Neutrophil (primary cell): ENCODE data around the gene B9D1.

Source experiments
- H3K27ac ChIP-seq: fragments of 200-600 bp; sonication (generic); 2 replicates; pipeline ENCODE4 v1.5.1; 2016; ENCODE audit warnings: mild to moderate bottlenecking, moderate library complexity
- H3K27me3 ChIP-seq: fragments of 200-600 bp; sonication (generic); 2 replicates; pipeline ENCODE4 v1.6.0; 2016; ENCODE audit warnings: mild to moderate bottlenecking
- H3K36me3 ChIP-seq: fragments of 200-600 bp; sonication (generic); 2 replicates; pipeline ENCODE4 v1.5.1; 2017
- H3K4me1 ChIP-seq, 2 experiments: fragments of 200-600 bp in 1 of 2; sonication (generic) in 1 of 2; 1 replicate in 1 of 2; 2 replicates in 1 of 2; pipeline versions ENCODE4 v1.5.1 to v1.6.1; 2013 to 2016; ENCODE audit warnings: low read depth in 1 of 2, low read length in 1 of 2, mild to moderate bottlenecking in 1 of 2, moderate library complexity in 1 of 2; ENCODE audit not compliant: control insufficient read depth in 1 of 2, insufficient read depth in 1 of 2
- H3K4me3 ChIP-seq, 2 experiments: fragments of 200-600 bp in 1 of 2; sonication (generic) in 1 of 2; 1 replicate in 1 of 2; 2 replicates in 1 of 2; pipeline ENCODE4 v1.5.1; 2013 to 2016; ENCODE audit warnings: low read depth in 1 of 2, low read length in 1 of 2, mild to moderate bottlenecking in 1 of 2, moderate library complexity in 1 of 2
- H3K9me3 ChIP-seq: fragments of 200-600 bp; sonication (generic); 2 replicates; pipeline ENCODE4 v1.5.1; 2016
- TF ChIP-seq, protein P1 (sequence below): fragments of 200-600 bp; sonication (generic); IDR thresholded peaks from 2 replicates; pipeline ENCODE4 v1.5.1; 2016; ENCODE audit warnings: antibody characterized with exemption

Gene B9D1

DNA sequence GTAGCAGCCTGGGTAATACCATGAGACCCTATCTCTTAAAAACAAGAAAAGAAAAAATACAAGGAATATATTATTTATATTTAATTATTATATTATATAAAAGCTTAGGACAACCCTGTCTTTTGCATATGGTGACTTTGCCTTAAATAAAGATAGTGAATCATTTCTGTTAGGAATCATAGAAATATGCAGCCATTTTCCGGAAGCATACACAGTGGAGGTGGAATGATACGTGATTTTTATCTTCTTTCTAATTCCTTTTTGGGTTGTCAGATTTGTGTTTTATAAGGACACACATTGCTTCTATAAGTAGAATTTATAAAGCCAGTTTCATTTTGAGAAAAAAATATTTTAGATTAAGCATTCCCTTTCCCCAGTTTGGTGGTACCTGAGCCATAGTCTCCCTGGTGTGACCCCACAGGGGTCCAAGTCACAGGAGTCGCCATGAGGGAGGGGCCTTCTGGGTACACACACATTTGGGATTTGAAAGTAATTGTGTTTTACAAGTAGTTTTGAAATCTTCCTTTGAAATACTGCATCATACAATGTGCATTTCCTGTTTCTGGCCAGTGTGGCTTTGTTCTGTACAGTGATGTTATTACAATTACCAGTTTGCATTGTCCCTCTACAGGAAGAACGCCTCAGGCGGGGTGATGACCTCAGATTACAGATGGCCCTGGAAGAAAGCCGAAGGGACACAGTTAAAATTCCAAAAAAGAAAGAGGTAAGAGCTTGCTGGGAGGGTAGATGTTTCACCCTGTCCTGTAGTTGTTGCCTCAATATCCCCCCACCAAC is 50.9 kb downstream of the B9D1 start:
- H3K36me3 ChIP-seq = no peaks in the 10 kb centered on the region
- H3K27me3 ChIP-seq = no peaks in the 10 kb centered on the region
- H3K27ac ChIP-seq = peak overlapping the region; percentile 72

DNA sequence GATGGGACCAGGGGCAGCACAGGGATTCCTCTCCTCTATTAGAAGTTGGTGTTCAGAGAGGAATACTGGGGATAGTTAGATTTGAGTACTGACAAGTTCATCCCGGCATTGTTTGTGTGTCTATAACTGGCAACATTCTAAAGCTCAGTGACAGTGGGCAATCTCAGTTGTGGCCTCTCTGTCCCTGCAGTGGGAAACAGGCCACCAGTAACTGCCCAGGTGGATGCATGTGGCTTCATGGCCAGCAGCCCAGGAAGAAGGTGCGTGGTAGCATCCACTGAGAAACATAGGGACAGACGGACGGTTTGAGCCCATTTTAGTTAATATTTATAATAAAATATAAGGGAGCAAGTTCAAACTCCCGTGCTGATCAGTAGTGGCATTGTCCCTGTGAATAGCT is 51.5 kb downstream of the B9D1 start:
- TF ChIP-seq, protein P1, sequence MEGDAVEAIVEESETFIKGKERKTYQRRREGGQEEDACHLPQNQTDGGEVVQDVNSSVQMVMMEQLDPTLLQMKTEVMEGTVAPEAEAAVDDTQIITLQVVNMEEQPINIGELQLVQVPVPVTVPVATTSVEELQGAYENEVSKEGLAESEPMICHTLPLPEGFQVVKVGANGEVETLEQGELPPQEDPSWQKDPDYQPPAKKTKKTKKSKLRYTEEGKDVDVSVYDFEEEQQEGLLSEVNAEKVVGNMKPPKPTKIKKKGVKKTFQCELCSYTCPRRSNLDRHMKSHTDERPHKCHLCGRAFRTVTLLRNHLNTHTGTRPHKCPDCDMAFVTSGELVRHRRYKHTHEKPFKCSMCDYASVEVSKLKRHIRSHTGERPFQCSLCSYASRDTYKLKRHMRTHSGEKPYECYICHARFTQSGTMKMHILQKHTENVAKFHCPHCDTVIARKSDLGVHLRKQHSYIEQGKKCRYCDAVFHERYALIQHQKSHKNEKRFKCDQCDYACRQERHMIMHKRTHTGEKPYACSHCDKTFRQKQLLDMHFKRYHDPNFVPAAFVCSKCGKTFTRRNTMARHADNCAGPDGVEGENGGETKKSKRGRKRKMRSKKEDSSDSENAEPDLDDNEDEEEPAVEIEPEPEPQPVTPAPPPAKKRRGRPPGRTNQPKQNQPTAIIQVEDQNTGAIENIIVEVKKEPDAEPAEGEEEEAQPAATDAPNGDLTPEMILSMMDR = no peak
- Histone ChIP-seq H3K4me1 (peaks cover 37 to 48% of the 10 kb centered on the region in 2 experiments), H3K27me3 (no peaks in the 10 kb centered on the region), H3K36me3 (no peaks in the 10 kb centered on the region), H3K27ac (no peak overlapping the region), H3K9me3 (no peaks in the 10 kb centered on the region), H3K4me3 (no peak overlapping the region)

More for the DNA sequence above, 50.9 kb downstream of the B9D1 start:
- TF ChIP-seq, protein P1 = peak; percentile 20
- no peaks in the 10 kb centered on the region for H3K9me3 ChIP-seq
- H3K4me3 ChIP-seq = peak overlapping the region; percentile 10 to 18
- peaks cover 31 to 42% of the 10 kb centered on the region in 2 experiments for H3K4me1 ChIP-seq

DNA sequence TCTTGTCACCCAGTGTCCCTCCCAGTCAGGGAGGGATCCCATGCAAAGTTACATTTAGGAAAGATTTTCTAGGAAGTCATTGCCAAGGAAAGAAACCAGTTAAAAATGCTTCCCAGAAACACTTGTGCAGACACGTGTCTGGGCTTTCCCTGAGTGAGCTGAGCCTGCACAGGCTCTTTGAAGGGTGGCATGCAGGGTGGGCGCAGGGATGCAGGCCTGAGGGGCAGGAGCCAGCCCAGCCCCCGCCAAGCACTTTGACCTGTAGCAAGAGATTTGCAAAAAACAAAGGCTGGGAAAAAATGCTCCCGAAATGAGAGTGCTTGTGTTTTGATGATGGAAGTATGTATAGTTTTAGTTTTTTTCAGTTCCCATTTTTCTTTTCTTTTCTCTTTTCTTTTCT is 52.4 kb downstream of the B9D1 start:
- H3K36me3 ChIP-seq = no peaks in the 10 kb centered on the region
- peaks cover 46 to 56% of the 10 kb centered on the region in 2 experiments for H3K4me1 ChIP-seq
- no peaks in the 10 kb centered on the region for H3K9me3 ChIP-seq
- H3K4me3 ChIP-seq = no peak overlapping the region
- TF ChIP-seq, protein P1 = no peak
- H3K27me3 ChIP-seq = no peaks in the 10 kb centered on the region
- H3K27ac ChIP-seq = no peak overlapping the region

DNA sequence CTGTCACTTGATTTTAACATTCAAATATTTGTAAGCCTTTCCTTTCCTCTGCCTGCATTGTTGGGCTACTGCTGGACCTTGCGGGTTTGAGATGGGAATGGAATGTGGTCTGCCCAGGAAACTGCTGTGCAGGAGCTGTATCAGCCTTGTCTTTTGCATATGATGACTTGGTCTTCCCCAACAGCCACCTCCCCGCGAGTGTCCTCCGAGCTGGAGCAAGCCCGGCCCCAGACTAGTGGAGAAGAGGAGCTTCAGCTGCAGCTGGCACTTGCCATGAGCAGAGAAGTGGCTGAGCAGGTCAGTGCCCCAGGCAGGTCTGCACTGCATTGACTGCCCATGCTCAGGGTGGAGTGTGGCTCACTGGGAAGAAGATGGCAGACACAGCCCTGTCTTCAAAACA is 52.8 kb downstream of the B9D1 start:
- Histone ChIP-seq H3K36me3 (no peaks in the 10 kb centered on the region), H3K9me3 (no peaks in the 10 kb centered on the region), H3K4me3 (no peak overlapping the region), H3K27ac (no peak overlapping the region), H3K4me1 (peaks cover 50 to 61% of the 10 kb centered on the region in 2 experiments), H3K27me3 (no peaks in the 10 kb centered on the region)
- TF ChIP-seq, protein P1 = no peak

DNA sequence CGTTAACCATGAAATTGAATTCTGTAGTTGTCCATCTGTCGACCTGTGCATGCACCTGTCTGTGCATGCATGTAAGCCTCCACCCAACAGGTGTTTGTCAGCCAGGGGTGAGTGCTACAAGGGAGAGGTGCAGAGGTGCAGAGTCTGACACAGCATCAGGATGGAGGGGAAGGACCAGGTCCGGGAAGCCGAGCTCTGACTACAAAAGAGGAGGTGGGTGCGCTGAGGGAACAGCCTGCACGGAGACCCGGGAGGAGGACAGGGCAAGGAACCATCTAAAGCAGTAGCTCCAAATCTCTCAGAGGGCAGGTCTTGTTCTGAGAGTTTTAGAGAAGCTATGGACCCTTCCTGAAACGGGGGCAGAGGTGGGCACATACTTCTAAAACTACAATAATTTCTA is 54.1 kb downstream of the B9D1 start:
- Histone ChIP-seq H3K9me3 (no peaks in the 10 kb centered on the region), H3K4me1 (peaks cover 62 to 68% of the 10 kb centered on the region in 2 experiments)

More for the DNA sequence above, 54.1 kb downstream of the B9D1 start:
- Histone ChIP-seq H3K36me3 (no peaks in the 10 kb centered on the region), H3K4me3 (no peak overlapping the region), H3K27me3 (no peaks in the 10 kb centered on the region), H3K27ac (no peak overlapping the region)
- TF ChIP-seq, protein P1 = no peak
